ENCODE measurements around the gene RBPJ.

The RBPJ gene

GRCh38 chr4:26424153-26424552 is 103.3 kb downstream of the RBPJ start:
- no peak for TF ChIP-seq CTCF (IDR thresholded peaks at IDR 0.05; ENCODE audit: low read depth, low read length)

GRCh38 chr4:26424838-26425237 is 104.0 kb downstream of the RBPJ start:
- DNase-seq (ENCODE audit: extremely low read depth, low read depth) = no peak
- TF ChIP-seq CTCF (IDR thresholded peaks at IDR 0.05; ENCODE audit: low read depth, low read length) = no peak; the same call in 1 of the 2 replicates

More at GRCh38 chr4:26424153-26424552, 103.3 kb downstream of the RBPJ start:
- no peak for DNase-seq (ENCODE audit: extremely low read depth, low read depth)

- TF ChIP-seq CTCF (IDR thresholded peaks at IDR 0.05; ENCODE audit: low read depth, low read length) = no peak
- DNase-seq (ENCODE audit: extremely low read depth, low read depth) = no peak
These were observed 105.1 kb downstream of the RBPJ start for GRCh38 chr4:26425953-26426352.

- no peak for TF ChIP-seq CTCF (IDR thresholded peaks at IDR 0.05; ENCODE audit: low read depth, low read length)
- DNase-seq (ENCODE audit: extremely low read depth, low read depth) = no peak
These were observed 106.1 kb downstream of the RBPJ start for GRCh38 chr4:26426892-26427291.

GRCh38 chr4:26429910-26430309 is 109.1 kb downstream of the RBPJ start:
- no peak for TF ChIP-seq CTCF (IDR thresholded peaks at IDR 0.05; ENCODE audit: low read depth, low read length)
- DNase-seq (ENCODE audit: extremely low read depth, low read depth) = no peak

DNA sequence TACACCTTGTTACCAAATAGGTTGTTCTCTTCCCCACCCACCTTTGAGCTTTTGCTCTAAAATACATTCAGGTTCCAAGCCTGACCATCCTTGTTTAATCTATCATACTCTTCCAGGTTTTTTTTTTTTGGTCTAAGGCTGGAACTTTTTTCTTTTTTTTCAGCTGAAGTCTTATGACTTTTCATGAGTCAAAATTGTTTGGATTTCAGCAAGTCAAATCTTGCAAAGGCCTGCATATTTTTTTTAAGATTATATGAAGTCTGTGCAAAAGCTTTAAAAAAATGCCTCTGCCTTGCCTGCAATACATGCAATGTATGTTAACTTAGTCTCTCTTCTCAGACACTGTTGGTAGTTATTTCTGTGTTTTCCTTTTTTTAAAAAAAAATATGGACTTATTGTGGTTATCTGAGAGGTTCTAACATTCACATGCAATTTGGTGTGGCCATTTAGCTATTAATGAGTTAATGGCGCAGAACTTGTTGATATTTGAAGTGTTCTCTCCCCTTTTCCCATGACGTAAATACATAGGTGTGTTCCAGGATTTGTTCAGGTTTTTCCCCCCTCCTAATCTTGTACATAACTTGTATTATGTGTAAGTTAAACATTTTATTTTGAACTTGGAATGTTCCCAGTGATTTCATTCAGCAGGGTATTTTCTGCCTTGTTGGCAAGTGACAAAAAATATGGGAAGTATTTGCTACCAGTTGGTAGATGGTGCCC is 110.8 kb downstream of the RBPJ start:
- DNase-seq (ENCODE audit: extremely low read depth, low read depth) = no peak
- no peak for TF ChIP-seq CTCF (IDR thresholded peaks at IDR 0.05; ENCODE audit: low read depth, low read length)

GRCh38 chr4:26432419-26432818 is 111.6 kb downstream of the RBPJ start:
- DNase-seq (ENCODE audit: extremely low read depth, low read depth) = no peak
- TF ChIP-seq CTCF (IDR thresholded peaks at IDR 0.05; ENCODE audit: low read depth, low read length) = no peak

All from AG09319 (cell line).